DMS79 treated with DMSO at 0.1 percent for 48 hours (cell line): Measurements from ENCODE around the gene MYCL.
A peak's percentile ranks its signal among the peaks of the same experiment; 100 is the strongest.
"Not testable (repeated sequence)": the region's sequence is repeated elsewhere in the genome, so short reads cannot be mapped to it uniquely, and the experiment has no call there.

Source experiments
- DNase-seq: peaks from one replicate; lab custom pipeline; 2025; lab: John Stamatoyannopoulos, UW

Gene MYCL

GRCh38 chr1:39917825-39918224, 16.1 kb upstream of the MYCL start:
- no peak for DNase-seq

GRCh38 chr1:39915499-39916129, 13.9 kb upstream of the MYCL start:
- no peak for DNase-seq

- not testable (repeated sequence) for DNase-seq
Observed at GRCh38 chr1:39913136-39913535, 11.4 kb upstream of the MYCL start.

GRCh38 chr1:39910263-39910662, 8.5 kb upstream of the MYCL start:
- no peak for DNase-seq

DNA sequence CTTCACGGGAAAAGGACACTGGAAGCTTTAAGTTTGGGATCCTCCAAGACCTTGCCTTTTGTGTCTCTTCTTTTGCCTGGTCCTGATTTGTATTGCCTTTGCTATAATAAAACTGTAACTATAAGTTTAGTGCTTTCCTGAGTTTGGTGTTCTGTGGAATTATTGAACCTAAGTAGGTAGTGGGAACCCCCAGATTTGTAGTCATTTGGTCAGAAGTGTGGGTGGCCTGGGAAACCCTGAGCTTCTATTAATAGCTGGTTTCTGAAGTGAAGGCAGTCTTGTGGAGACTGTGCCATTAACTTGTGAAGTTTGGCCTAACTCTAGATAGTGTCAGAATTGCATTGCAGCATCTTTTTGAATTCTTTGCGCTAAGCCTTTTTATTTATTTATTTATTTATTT, 6.8 kb upstream of the MYCL start:
- DNase-seq, result no peak

DNA sequence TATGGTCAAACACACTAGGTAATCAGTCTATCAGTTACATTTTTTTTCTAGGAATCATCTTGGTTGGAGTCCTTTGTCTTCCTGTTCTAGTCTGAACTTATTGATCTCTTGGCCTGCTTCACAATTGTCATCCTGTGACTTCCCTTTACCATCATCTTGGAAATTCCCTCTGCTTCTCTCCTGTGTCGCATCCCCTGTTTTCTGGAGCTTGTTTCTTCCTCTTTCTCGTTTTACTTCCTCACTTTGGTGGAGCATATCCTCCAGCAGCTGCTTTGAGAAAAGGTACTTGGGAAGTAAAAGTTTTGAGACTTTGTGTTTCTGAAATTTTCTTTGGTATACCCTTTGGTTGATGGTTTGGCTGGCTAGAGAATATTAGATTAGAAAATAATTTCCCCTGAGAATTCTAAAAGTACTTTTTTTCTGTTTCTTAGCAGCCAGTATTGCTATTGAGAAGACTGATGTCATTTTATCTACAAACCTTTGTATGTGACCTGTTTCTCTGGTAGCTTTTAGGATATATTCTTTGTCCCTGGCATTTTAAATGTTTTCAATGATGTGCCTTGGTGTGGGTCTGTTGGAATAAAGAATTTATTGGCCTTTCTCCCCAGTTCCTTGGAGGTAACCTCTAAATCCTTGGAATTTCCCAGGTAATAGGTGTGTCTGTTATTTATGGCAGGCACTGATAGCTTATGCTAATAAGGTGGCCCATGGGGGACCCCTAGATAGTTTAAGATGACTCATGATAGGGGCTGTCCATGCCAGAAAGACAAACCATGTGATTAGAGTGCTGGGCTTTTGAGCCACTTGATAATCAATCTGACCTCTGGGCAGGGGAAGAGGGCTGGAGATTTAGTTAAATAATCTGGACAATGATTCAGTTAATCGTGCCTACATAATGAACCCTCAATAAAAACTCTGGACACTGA, 6.1 kb upstream of the MYCL start:
- DNase-seq, result no peak

- DNase-seq, result no peak
Observed at GRCh38 chr1:39905172-39905571, 3.5 kb upstream of the MYCL start.

DNA sequence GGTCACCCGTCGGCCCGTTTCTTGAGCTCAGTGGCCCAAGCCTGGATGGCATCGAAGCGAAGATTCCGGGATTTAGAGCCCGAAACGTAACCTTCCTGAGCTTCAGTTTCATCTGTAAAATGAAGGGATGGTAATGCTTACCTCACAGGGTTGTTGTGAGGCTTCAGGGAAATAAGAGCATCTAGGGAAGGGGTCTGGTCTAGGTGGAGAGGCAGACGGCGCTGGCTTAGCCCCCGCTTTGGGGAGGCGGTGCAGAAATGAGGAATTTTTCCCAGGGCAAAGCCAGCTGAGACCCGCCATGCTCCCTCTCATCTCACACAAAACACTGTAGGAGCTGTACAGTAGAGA, 717 bp upstream of the MYCL start:
- peak; percentile 86 for DNase-seq

DNA sequence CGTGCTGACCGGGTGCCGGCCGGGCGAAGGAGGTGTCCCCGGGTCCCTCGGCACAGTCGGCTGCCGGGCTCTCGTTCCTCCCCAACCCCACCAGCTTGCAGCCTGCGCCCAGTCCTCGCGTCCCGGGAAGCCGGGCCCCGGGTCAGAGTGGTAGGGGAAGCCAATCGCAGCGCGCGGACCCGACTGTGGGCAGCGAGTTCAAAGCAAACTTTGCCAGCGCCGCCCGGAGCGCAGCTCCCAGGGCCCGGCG, 328 bp downstream of the MYCL start:
- peak; percentile 62 for DNase-seq

DNA sequence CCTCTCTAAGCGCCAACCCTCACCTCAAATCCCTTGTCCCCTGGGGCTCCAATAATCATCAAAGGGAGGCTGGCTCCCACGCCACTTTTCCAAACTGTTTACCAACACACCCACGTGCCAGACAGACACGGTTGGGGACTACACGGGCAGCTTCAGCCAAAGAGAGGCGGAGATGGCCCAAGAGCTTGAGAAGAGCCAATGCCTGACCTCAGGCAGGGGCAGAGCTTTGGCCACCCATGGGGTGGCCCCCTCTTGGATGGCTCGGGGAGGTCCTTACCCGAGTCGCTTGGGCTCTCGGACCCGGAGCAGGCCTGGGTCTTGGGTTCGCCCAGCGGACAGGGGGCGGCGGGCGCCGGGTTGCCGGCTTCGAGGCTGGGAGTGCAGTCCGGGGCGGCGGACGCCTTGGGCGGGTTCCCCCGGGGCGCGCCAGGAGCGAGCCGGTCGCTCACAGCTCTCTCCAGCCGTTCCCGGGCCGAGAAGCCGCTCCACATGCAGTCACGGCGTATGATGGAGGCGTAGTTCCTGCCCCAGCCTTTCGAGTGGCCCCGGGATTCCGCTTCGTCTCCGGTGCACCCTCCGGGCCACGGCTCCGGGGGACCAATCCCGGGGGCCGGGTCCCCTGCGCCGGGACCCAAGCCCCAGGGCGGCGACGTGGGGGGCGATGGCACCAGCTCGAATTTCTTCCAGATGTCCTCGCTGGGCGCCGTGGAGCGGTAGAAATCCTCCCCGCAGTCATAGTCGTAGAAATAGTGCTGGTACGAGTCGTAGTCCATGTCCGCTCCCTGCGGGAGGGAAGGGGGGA, 854 bp downstream of the MYCL start:
- DNase-seq, result peak; percentile 37

- DNase-seq, result no peak
Observed at GRCh38 chr1:39899611-39900538, 1.8 kb downstream of the MYCL start.

- no peak for DNase-seq
Observed at GRCh38 chr1:39898648-39899603, 2.8 kb downstream of the MYCL start.

DNA sequence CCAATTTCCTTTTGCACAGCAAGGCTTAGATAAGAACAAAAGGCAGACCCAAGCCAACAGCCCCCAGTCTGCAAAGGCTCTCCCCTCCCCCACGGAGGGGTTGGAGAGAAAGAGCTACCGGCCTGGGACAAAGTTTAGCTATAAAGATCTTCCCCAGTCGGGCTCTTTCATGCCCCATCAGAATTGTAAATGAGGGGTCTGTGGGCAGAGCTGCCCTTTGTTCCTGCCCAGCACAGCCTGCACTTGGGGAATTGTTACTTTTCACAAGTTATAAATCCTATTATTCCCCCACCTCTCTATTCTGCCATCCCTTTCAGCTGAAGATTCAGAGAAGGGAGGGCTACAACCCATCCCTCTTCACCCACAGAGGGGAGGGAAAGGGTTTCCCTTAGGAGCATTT, 3.5 kb downstream of the MYCL start:
- DNase-seq, result no peak

DNA sequence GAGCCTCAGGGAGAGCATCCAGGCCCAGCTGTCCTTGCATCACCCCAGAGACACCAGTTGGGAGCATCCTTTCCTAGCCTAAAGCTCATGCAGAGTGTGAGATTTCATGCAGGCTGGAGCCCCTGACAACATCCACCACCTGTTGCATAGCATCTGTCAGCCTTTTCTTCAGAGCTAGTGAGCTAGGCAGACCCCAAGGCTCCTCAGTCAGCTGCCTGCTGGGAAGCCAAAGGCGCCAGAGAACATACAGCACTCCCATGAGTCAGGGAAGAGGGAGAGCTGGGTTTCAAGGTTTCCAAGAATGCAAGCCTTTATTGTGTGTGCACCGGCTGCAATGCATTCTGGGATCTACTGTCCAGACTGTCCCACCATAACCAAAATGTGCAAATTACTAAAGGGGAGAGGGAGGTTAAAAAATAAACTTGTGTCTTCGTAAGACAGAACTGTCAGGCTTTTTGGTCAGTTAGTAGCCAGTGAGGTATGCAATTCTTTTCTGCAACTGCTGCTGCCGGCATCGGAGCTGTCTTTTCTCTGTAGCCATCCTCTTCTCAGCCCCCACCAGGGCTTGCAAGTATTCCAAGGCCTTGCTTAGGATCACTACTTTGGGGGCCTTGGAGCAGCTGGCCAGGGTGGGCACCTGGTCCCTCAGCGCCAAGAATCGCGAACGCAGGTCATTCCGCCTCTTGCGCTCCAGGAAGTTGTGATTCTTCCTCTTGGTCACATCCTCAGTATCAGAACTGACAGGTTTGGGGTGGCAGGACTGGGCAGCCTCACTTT, 4.6 kb downstream of the MYCL start:
- no peak for DNase-seq

DNA sequence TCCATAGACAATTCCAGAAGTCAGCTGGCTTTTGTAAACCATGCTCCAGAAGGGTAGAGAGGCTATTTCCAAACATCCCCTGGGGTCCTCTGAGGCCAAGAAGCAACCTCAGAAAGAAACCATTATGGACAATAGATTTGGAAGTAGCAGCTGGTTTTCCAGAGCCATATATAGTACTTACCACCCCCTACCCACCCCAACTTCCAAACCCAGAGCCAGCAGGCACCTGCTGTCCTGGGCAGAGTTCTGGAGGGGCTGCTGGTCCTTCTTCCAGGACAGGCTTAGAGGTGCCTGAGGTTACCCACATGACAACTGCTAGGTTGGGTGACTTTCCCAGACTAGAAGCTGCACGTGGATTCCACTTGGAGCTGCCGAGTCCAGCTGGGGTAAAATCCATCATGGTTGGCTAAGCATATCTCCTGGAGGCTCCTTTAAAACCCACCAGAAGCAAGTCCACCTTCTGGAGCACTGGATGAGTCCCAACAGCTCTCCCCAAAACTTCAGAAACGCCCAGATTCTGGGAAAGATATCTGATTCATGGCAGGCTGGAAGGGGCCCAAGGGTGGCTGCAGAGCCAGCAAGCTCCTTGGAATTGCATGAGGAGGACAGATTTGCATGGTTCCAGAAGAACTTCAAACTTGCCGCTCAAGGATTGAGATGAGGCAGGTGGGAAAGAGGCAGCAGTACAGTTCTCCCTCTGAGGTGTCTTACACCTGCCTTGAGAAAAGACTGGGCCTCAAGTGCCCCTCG, 5.8 kb downstream of the MYCL start:
- DNase-seq, result no peak

DNA sequence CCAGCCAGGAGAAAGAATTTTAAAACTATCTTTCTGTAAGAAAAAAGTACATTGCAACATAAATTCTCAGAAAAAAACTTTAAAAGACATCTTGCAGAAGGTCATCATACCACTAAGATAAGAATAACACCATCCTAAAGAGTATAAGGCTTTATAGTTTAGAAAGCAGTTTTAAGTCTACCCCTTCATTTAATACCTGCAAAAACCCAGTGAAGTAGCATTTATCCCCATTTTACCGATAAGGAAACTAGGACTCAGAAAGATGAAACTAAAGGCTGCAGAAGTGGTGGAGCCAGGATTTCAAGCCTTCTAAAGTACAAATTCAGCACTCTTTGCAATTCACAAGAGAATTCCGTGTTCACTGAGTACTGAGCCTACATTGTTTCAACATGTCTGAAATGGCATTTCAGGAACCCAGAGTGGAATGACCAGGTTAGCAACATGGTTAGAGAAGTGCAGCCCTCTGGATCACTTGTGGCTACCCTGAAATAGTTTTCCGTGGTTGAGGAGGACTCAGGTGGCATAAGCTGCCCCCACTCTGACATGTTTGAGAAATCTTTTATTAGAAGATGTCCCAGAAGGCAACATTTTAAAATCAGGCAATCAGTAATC, 6.7 kb downstream of the MYCL start:
- DNase-seq, result peak; percentile 13

DNA sequence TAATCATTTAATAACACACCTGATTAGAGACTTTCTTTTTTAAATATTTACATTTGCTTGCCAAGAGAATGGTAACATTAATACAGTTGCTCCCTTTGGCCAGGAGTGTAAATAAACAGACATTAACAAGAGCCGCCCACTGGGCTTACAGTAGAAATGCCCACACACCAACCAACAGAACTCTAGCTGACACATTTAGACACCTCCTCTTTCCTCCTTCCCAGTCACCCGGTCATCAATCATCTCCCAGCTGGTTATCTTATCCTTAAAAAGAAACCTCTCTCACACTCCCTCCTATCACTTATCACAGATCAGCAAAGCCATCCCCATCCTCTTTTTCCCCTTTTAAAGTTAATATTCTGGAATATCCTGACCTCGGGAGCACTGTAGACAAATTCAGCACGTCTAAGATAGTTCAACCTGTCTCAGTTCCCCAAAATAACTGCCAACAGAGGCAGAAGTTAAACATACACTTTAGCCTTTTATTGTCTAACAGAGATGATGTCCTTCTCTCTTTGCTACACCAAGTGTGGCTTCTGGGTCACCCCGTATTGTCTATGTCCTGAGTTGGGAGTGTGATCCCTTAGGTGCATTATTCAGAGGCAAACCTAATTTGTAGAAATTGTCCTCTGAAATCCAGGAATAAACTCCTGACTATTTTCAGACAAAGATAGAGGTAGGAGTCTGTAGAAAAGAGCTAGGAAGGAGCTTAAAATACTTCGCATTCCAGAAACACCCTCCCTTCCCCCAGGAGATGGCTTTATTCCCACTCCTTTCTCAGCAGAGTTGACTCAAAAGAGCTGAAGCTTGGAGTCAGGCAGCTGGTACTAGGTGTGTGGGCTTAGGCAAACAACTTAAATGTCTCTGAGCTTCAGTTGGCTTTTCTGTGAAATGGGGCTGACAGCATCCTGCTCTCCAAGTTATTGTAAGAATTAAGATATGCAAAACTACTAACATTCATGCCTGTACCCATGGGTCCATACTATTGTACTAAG, 8.8 kb downstream of the MYCL start:
- no peak for DNase-seq

DNA sequence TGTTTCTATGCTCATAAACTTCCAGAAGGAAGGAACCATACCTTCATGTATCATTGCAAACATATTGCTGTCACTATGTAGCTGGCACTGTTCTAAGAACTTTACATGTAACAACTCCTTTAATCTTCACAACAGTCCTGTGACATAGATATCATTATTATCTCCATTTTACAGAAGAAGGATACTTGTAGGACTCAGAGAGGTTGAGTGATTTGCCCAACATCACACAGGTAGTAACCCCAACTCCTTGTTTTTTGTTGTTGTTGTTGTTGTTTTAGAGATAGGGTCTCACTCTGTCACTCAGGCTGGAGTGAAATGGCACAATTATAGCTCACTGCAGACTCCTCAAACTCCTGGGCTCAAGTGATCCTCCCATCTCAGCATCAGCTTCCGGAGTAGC, 10.8 kb downstream of the MYCL start:
- DNase-seq, result no peak
